GM12864 (cell line): ENCODE results near the gene MGLL.

Source experiments
- DNase-seq: peaks from one replicate; pipeline ENCODE4 v3.0.0-alpha.2; 2011; ENCODE audit warnings: low read depth
- H3K4me3 ChIP-seq: 2 replicates; pipeline ENCODE4 v1.5.1; 2011; ENCODE audit warnings: mild to moderate bottlenecking, low read depth, low read length, control low read depth
- TF ChIP-seq, protein P1 (sequence below): IDR thresholded peaks from 2 replicates; pipeline ENCODE4 v1.5.1; 2011; ENCODE audit warnings: low read depth, mild to moderate bottlenecking, moderate library complexity, low read length, control low read depth, inconsistent platforms; ENCODE audit errors: missing control alignments

MGLL gene

DNA sequence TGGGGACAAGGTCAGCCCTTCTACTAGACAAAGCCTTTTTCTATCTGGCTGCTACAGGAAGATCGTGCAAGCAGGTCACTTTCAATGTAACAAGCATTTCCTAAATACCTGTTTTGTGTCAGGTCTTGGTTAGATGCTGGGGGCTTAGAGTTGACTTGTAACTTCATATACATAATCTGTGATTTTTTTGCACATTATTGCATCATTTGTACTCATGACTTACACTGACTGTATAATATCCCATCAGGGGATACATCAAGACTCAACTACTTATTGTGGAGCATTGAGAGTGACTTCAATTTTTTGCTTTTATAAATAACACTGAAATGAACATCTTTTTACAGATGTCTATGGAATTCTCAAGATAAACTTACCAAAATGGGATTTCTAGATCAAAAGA lies 80.6 kb downstream of the MGLL start:
- no peak overlapping the region for H3K4me3 ChIP-seq
- TF ChIP-seq, protein P1, sequence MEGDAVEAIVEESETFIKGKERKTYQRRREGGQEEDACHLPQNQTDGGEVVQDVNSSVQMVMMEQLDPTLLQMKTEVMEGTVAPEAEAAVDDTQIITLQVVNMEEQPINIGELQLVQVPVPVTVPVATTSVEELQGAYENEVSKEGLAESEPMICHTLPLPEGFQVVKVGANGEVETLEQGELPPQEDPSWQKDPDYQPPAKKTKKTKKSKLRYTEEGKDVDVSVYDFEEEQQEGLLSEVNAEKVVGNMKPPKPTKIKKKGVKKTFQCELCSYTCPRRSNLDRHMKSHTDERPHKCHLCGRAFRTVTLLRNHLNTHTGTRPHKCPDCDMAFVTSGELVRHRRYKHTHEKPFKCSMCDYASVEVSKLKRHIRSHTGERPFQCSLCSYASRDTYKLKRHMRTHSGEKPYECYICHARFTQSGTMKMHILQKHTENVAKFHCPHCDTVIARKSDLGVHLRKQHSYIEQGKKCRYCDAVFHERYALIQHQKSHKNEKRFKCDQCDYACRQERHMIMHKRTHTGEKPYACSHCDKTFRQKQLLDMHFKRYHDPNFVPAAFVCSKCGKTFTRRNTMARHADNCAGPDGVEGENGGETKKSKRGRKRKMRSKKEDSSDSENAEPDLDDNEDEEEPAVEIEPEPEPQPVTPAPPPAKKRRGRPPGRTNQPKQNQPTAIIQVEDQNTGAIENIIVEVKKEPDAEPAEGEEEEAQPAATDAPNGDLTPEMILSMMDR, result no peak
- DNase-seq, result no peak

DNA sequence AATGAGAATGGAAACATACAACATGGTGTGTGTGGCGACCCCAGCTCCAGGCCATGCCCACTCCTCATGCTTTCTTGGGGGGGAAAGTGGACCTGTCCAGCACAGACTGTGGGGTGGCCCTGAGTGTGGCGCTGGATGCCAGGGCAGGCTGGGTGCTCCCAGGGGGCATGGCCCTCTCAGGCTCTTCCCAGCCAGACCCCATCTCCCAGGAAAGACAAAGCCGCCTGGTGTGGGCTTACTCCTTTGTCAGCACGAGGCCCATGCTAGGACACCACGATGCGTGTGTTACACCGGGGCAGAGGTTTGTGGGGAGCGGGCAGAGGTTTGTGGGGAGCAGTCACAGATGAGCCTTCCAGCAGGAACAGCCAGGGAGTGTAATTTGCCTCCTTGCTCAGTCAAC lies 81.1 kb downstream of the MGLL start:
- TF ChIP-seq, protein P1, result no peak
- H3K4me3 ChIP-seq, result no peak overlapping the region
- no peak for DNase-seq

DNA sequence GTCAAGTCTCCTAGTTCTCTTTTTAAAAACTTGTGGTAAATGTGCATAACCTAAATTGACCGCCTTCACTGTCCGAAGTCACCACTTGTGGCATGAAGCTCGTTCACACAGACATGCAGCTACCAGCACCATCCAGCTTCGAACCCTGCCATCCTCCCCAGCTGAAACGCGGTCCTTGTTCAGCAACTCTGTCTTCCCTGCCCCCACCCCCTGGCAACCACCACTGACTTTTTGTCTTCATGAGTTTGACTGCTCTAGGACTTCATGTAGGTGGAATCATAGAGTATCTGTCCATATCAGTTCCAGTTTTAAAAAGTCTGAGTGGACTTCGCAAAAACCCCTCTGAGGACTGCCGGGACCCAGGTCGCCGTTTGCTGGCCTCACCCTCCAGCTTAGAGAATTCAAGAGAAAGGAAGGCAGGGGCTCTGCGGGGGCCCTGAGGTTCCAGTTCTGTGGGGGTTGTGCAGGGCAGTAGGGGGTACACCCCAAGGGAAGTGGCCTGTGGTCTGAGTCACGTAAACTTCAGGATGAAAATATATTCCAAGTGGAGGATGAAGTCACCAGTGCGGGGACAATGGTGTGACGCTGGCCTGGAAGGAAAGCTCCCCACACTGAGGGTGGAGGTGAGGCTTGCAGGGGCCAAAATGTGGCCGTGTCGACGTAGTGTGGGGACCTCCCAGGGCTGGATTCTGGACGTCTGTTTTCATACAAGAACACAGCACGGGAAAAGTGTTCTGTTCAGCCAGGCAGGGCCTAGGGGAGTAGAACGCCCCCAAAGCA lies 82.0 kb downstream of the MGLL start:
- TF ChIP-seq, protein P1, result no peak
- H3K4me3 ChIP-seq, result no peak overlapping the region
- DNase-seq, result no peak

DNA sequence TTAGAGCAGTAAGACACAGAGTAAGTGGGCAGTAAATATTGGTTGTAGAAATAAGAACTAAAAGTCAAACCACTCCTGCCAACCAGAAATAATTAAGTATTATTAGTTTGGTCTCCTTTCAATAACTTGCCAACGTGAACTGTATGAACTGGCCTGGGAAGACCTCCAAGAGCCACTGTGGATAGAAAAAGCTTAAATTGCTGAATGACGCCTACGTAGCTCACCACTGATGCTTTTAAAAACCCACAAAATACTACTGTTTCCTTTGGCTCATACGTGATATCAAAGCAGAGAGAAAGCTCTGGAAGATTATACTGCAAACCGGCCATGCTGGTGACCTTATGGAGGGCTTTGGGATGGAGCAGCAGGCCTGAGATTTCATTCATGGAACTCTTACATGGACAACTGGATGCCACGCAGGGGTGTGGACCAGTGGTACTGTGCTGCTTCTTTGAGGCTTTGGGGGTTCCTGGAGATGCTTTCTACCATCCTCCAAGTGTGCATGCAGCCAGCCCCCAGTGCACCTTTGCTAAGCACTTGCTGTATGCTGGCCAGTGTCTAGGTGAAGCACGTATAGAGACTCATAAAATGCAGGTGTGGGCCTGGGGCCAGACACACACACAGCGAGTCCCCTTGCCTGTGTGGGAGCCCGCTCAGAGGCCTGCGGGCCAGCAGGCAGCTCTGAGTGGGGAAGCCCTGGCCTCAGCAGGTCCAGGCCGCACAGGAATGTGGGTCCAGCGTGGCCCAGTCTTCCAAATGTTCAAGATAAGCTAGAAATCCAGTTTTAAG lies 82.8 kb downstream of the MGLL start:
- H3K4me3 ChIP-seq, result no peak overlapping the region
- TF ChIP-seq, protein P1, result no peak
- no peak for DNase-seq

DNA sequence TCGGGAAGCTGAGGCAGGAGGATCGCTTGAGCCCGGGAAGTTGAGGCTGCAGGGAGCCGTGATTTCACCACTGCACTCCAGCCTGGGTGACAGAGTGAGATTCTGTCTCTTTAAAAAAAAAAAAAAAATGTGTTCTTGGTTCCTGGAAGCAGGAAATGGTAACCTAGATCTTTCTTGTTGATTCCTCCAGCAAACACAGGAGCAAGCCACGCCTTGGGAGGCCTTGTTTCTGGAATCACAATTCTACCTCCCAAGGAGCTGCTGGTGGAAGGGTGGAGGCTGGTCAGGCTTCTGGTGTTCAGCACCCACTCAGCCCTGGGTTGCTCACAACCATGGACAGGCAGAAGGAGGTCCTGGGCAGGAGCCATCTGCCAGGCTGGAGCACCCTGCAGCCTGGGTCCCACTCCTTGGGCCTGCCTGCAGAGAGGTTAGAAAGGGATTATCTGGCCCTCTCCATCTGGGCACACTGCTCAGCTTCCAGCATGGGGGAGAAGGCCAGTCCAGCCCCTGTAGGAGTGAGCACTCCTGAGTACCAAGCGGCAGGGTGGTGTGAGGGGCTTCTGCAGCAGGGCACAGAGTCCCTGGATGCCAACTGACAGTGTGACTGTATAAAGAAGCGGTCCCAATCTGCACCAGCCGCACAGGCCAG lies 84.0 kb downstream of the MGLL start:
- H3K4me3 ChIP-seq, result no peak overlapping the region
- DNase-seq, result no peak
- TF ChIP-seq, protein P1, result no peak

DNA sequence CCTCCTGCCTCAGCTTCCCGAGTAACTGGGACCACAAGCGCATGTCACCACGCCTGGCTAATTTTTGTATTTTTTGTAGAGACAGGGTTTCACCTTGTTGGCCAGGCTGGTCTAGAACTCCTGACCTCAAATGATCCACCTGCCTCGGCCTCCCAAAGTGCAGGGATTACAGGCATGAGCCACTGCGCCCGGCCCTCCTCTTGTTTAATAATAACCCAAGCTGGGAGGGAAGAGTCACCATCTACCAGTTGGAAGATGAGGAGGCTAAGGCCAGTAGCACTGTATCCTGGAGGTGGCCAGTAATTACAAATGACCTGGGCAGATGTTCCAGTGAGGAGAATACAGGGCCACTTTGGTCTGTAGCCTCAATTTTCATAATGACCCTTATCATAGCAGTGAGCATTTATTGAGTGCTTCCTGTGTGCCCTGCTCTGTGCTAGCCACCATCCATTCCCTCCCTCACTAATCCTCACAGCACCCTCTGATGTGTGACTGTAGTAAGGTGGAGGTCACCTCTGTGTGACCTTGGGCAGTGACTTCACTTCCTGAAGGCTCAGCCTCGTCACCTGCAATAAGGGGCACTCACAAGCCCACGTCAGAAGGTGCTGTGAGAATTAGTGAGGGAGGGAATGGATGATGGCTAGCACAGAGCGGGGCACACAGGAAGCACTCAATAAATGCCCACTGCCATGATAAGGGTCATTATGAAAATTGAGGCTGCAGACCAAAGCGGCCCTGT lies 85.3 kb downstream of the MGLL start:
- peak overlapping the region; percentile 72; the same call in 1 of the 2 replicates for H3K4me3 ChIP-seq
- TF ChIP-seq, protein P1, result no peak
- no peak for DNase-seq
